ENCODE data around the gene CERS6. TPM values are rescaled to one million over a fixed set of nuclear protein-coding genes. Genes with fewer than 3 reads are reported as not detected.

The CERS6 gene
- total RNA-seq, 1 donor, result 23.9 TPM

DNA sequence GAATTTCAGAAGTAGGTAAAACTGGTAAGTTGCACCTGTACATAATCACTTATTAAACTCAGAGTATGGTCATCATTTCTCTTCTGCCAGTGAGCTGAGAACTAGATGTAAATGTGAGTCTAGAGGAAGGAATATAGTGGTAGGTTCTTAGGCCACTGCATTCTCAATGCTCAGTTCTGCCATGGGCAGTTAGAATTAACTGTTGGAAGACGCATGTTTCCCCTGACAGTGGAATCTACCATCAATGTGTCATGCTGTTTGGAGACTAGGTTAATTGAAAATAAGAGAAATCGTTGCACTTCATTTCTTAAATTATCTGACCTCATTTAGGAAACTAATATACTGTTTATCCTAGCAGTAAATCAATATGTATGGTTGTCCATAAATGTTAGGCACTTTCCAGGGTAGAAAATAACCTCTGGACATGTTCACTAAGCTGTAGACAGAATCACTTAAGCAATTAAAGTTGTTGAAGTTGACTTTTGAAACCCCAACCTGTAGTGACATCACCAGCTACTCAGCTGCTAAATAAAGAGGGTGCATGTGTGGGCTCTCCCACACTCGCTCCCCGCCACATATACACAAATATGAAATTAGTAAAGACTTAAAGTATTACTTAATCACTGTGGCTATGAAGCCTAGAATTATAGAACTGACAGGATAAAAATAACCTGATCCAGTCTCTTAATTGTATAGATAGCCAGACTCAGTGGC, 254.8 kb downstream of the CERS6 start:
- TF ChIP-seq, protein P1, sequence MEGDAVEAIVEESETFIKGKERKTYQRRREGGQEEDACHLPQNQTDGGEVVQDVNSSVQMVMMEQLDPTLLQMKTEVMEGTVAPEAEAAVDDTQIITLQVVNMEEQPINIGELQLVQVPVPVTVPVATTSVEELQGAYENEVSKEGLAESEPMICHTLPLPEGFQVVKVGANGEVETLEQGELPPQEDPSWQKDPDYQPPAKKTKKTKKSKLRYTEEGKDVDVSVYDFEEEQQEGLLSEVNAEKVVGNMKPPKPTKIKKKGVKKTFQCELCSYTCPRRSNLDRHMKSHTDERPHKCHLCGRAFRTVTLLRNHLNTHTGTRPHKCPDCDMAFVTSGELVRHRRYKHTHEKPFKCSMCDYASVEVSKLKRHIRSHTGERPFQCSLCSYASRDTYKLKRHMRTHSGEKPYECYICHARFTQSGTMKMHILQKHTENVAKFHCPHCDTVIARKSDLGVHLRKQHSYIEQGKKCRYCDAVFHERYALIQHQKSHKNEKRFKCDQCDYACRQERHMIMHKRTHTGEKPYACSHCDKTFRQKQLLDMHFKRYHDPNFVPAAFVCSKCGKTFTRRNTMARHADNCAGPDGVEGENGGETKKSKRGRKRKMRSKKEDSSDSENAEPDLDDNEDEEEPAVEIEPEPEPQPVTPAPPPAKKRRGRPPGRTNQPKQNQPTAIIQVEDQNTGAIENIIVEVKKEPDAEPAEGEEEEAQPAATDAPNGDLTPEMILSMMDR (IDR thresholded peaks at IDR 0.05; ENCODE audit: extremely low read depth, low read depth, low read length), result no peak
- Histone ChIP-seq H3K4me3 (ENCODE audit: insufficient read depth, low read length) (no peak overlapping the region), H3K79me2 (ENCODE audit: insufficient read depth, low read length) (no peaks in the 10 kb centered on the region)

DNA sequence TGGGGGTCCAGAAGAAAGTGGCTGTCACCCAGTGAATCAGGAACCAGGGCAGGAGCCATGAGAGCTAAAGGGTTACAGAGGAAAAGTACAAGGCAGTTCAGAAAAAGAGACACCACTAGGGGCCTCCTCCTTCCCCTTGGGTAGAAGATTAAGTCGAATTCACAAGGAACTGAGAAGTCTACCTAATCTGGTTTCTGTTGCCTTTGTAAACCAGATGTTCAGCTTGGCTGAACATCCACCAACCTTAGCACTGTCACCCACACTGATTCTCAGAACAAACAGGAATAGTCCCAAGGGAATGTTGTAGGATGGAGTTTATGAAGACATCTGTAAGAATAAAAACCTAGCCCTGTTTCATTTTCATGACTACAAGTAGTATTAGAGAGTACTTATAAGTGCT, 256.0 kb downstream of the CERS6 start:
- H3K79me2 ChIP-seq (ENCODE audit: insufficient read depth, low read length), result no peaks in the 10 kb centered on the region
- no peak for DNase-seq (ENCODE audit: insufficient read length, low spot score, missing footprints)
- no peaks in the 10 kb centered on the region for H4K20me1 ChIP-seq (ENCODE audit: insufficient read depth, low read length)
- H3K4me2 ChIP-seq (ENCODE audit: insufficient read depth, low read length), result no peak overlapping the region
- H3K27ac ChIP-seq (ENCODE audit: low read depth, low read length), result no peak overlapping the region
- no peaks in the 10 kb centered on the region for H3K36me3 ChIP-seq (ENCODE audit: insufficient read depth, low read length)
- H3K4me3 ChIP-seq (ENCODE audit: insufficient read depth, low read length), result no peak overlapping the region
- H3K4me1 ChIP-seq (ENCODE audit: insufficient read depth, low read length), result peaks cover 4% of the 10 kb centered on the region
- no peaks in the 10 kb centered on the region for H3K27me3 ChIP-seq (ENCODE audit: insufficient read depth, low read length)
- TF ChIP-seq, protein P1 (IDR thresholded peaks at IDR 0.05; ENCODE audit: extremely low read depth, low read depth, low read length), result no peak
- H3K9me3 ChIP-seq (ENCODE audit: low read depth, low read length), result no peaks in the 10 kb centered on the region
- H2AFZ ChIP-seq (ENCODE audit: low read length), result no peak overlapping the region

More for the DNA sequence above, 254.8 kb downstream of the CERS6 start:
- no peak overlapping the region for H3K4me2 ChIP-seq (ENCODE audit: insufficient read depth, low read length)
- no peaks in the 10 kb centered on the region for H4K20me1 ChIP-seq (ENCODE audit: insufficient read depth, low read length)
- no peaks in the 10 kb centered on the region for H3K9me3 ChIP-seq (ENCODE audit: low read depth, low read length)
- no peaks in the 10 kb centered on the region for H3K36me3 ChIP-seq (ENCODE audit: insufficient read depth, low read length)
- H2AFZ ChIP-seq (ENCODE audit: low read length), result no peak overlapping the region
- DNase-seq (ENCODE audit: insufficient read length, low spot score, missing footprints), result no peak
- no peak overlapping the region for H3K27ac ChIP-seq (ENCODE audit: low read depth, low read length)
- no peaks in the 10 kb centered on the region for H3K27me3 ChIP-seq (ENCODE audit: insufficient read depth, low read length)
- H3K4me1 ChIP-seq (ENCODE audit: insufficient read depth, low read length), result no peaks in the 10 kb centered on the region

DNA sequence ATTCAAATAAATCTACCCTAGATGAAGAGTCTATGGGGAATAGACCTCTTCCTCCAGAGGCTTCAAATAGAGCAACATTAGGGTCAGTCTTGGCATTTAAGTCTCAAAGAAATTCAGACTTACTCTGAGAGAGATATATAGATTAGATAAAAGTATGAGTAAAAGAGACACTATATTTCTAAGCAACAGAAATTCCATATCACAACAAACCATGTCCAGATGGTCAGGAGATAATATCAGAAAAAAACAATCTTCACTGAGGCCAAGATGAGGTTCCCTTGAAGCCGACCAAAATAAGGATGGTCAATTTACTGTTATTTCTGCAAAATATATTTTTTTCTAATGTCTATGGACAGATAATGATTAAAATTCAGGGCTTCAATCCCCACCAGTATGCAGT, 257.3 kb downstream of the CERS6 start:
- Histone ChIP-seq H3K4me2 (ENCODE audit: insufficient read depth, low read length) (no peak overlapping the region), H3K79me2 (ENCODE audit: insufficient read depth, low read length) (no peaks in the 10 kb centered on the region), H3K9me3 (ENCODE audit: low read depth, low read length) (no peaks in the 10 kb centered on the region), H2AFZ (ENCODE audit: low read length) (no peak overlapping the region), H3K4me3 (ENCODE audit: insufficient read depth, low read length) (no peak overlapping the region), H3K27me3 (ENCODE audit: insufficient read depth, low read length) (no peaks in the 10 kb centered on the region), H3K27ac (ENCODE audit: low read depth, low read length) (no peak overlapping the region), H4K20me1 (ENCODE audit: insufficient read depth, low read length) (no peaks in the 10 kb centered on the region), H3K4me1 (ENCODE audit: insufficient read depth, low read length) (peaks cover 4% of the 10 kb centered on the region), H3K36me3 (ENCODE audit: insufficient read depth, low read length) (no peaks in the 10 kb centered on the region)
- DNase-seq (ENCODE audit: insufficient read length, low spot score, missing footprints), result no peak
- TF ChIP-seq, protein P1 (IDR thresholded peaks at IDR 0.05; ENCODE audit: extremely low read depth, low read depth, low read length), result no peak

DNA sequence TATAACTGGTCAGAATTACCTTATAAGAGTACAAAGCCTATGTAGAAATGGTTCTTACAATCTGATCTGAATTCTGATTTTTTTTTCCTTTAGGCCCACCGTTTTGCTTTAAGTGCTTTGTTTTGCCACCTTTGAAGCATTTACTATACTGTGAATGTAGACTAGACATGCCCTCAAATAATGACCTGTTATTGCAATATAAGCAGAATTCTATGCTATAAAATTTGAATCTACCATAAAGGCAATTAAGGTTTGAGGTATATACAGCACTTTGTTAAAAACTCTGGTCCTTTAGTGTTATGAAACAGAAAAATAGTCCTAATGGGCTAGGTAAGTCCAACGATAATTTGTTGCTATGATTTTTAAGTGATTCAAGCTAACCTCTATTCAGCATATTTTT, 259.8 kb downstream of the CERS6 start:
- Histone ChIP-seq H3K27me3 (ENCODE audit: insufficient read depth, low read length) (no peaks in the 10 kb centered on the region), H3K36me3 (ENCODE audit: insufficient read depth, low read length) (no peaks in the 10 kb centered on the region), H2AFZ (ENCODE audit: low read length) (no peak overlapping the region), H3K4me3 (ENCODE audit: insufficient read depth, low read length) (no peak overlapping the region), H3K4me2 (ENCODE audit: insufficient read depth, low read length) (no peak overlapping the region), H3K4me1 (ENCODE audit: insufficient read depth, low read length) (peaks cover 4% of the 10 kb centered on the region), H3K79me2 (ENCODE audit: insufficient read depth, low read length) (no peaks in the 10 kb centered on the region), H4K20me1 (ENCODE audit: insufficient read depth, low read length) (no peaks in the 10 kb centered on the region), H3K9me3 (ENCODE audit: low read depth, low read length) (no peaks in the 10 kb centered on the region), H3K27ac (ENCODE audit: low read depth, low read length) (no peak overlapping the region)
- no peak for DNase-seq (ENCODE audit: insufficient read length, low spot score, missing footprints)
- TF ChIP-seq, protein P1 (IDR thresholded peaks at IDR 0.05; ENCODE audit: extremely low read depth, low read depth, low read length), result no peak

Measured in osteoblast (primary cell).